HEK293 (cell line): ENCODE data around the gene DGKD.

Source experiments
- CTCF ChIA-PET: fragments of 350-600 bp; formaldehyde crosslinking; extraction: SDS; loops from one replicate; lab custom pipeline; 2021; ENCODE audit warnings: antibody characterized with exemption; lab: Yijun Ruan, JAX
- POLR2A ChIA-PET: fragments of 300-600 bp; formaldehyde crosslinking; extraction: SDS; loops from one replicate; lab custom pipeline; 2020; ENCODE audit warnings: antibody characterized with exemption, inconsistent platforms; lab: Yijun Ruan, JAX
- H3K27ac ChIP-seq: fragments of 200-500 bp; sonication (Bioruptor generic); 2 replicates; pipeline ENCODE4 v1.5.1; 2014; ENCODE audit warnings: low read depth, low read length, control low read depth, inconsistent platforms; ENCODE audit errors: extremely low read depth
- H3K36me3 ChIP-seq, 2 experiments: fragments of 200-500 bp in 1 of 2; sonication (Bioruptor generic) in 1 of 2; 1 replicate in 1 of 2; 2 replicates in 1 of 2; pipeline ENCODE4 v1.5.1; 2014 to 2017; ENCODE audit warnings: inconsistent platforms in 2 of 2, low read length in 2 of 2; ENCODE audit not compliant: control insufficient read depth in 2 of 2, insufficient read depth in 1 of 2
- H3K4me1 ChIP-seq: fragments of 200-500 bp; sonication (Bioruptor generic); 2 replicates; pipeline ENCODE4 v1.5.1; 2014; ENCODE audit warnings: mild to moderate bottlenecking, low read length, inconsistent platforms; ENCODE audit not compliant: control insufficient read depth, insufficient read depth
- H3K4me3 ChIP-seq: 2 replicates; pipeline ENCODE4 v1.5.1; 2011; ENCODE audit warnings: low read depth, mild to moderate bottlenecking, control low read depth, low read length, moderate library complexity
- H3K9me3 ChIP-seq: fragments of 200-500 bp; sonication (Bioruptor generic); 2 replicates; pipeline ENCODE4 v1.5.1; 2014; ENCODE audit warnings: low read depth, low read length, inconsistent platforms; ENCODE audit not compliant: control insufficient read depth, insufficient read depth
- FEZF1 ChIP-seq: fragments of 450-650 bp; formaldehyde crosslinking; IDR thresholded peaks from 2 replicates; pipeline ENCODE4 v1.5.1; 2016; ENCODE audit warnings: missing biosample characterization, missing genetic modification characterization
- KLF10 ChIP-seq: fragments of 450-650 bp; IDR thresholded peaks from 2 replicates; pipeline ENCODE4 v1.5.1; 2018; ENCODE audit warnings: missing biosample characterization, mild to moderate bottlenecking, missing genetic modification characterization
- OVOL3 ChIP-seq: fragments of 450-650 bp; formaldehyde crosslinking; IDR thresholded peaks from 2 replicates; pipeline ENCODE4 v1.5.1; 2016; ENCODE audit warnings: missing biosample characterization, missing genetic modification characterization
- SCRT1 ChIP-seq: fragments of 450-650 bp; formaldehyde crosslinking; IDR thresholded peaks from 2 replicates; pipeline ENCODE4 v1.5.1; 2016; ENCODE audit warnings: missing biosample characterization, missing genetic modification characterization, borderline replicate concordance
- WT1 ChIP-seq: fragments of 450-650 bp; formaldehyde crosslinking; IDR thresholded peaks from 2 replicates; pipeline ENCODE4 v1.5.1; 2016; ENCODE audit warnings: missing biosample characterization, missing genetic modification characterization
- ZNF169 ChIP-seq: fragments of 450-650 bp; formaldehyde crosslinking; IDR thresholded peaks from 2 replicates; pipeline ENCODE4 v1.5.1; 2016; ENCODE audit warnings: missing biosample characterization, missing genetic modification characterization
- ZNF221 ChIP-seq: fragments of 450-650 bp; formaldehyde crosslinking; IDR thresholded peaks from 2 replicates; pipeline ENCODE4 v1.5.1; 2017; ENCODE audit warnings: missing biosample characterization, missing genetic modification characterization, borderline replicate concordance
- ZNF24 ChIP-seq: fragments of 450-650 bp; formaldehyde crosslinking; IDR thresholded peaks from 2 replicates; pipeline ENCODE4 v1.5.1; 2016; ENCODE audit warnings: missing biosample characterization, missing genetic modification characterization
- ZNF530 ChIP-seq: fragments of 450-650 bp; formaldehyde crosslinking; IDR thresholded peaks from 2 replicates; pipeline ENCODE4 v1.5.1; 2016; ENCODE audit warnings: low read depth, missing biosample characterization, missing genetic modification characterization
- ZNF600 ChIP-seq: fragments of 450-650 bp; formaldehyde crosslinking; IDR thresholded peaks from 2 replicates; pipeline ENCODE4 v1.5.1; 2016; ENCODE audit warnings: missing biosample characterization, missing genetic modification characterization
- ZNF623 ChIP-seq: fragments of 450-650 bp; formaldehyde crosslinking; IDR thresholded peaks from 2 replicates; pipeline ENCODE4 v1.5.1; 2016; ENCODE audit warnings: missing biosample characterization, missing genetic modification characterization
- ZNF677 ChIP-seq: fragments of 450-650 bp; IDR thresholded peaks from 2 replicates; pipeline ENCODE4 v1.5.0; 2018; ENCODE audit warnings: missing biosample characterization, mild to moderate bottlenecking, missing genetic modification characterization, moderate library complexity
- ZNF843 ChIP-seq: fragments of 450-650 bp; formaldehyde crosslinking; IDR thresholded peaks from 2 replicates; pipeline ENCODE4 v1.5.1; 2016; ENCODE audit warnings: missing biosample characterization, missing genetic modification characterization
- ZSCAN16 ChIP-seq: fragments of 450-650 bp; formaldehyde crosslinking; IDR thresholded peaks from 2 replicates; pipeline ENCODE4 v1.5.1; 2016; ENCODE audit warnings: missing biosample characterization, missing genetic modification characterization
- TF ChIP-seq, protein P1 (sequence below): fragments of 450-650 bp; formaldehyde crosslinking; IDR thresholded peaks from 2 replicates; pipeline ENCODE4 v1.5.1; 2016; ENCODE audit warnings: missing biosample characterization, missing genetic modification characterization
- TF ChIP-seq, protein P2 (sequence below): fragments of 450-650 bp; formaldehyde crosslinking; IDR thresholded peaks from 2 replicates; pipeline ENCODE4 v1.5.1; 2016; ENCODE audit warnings: missing biosample characterization, missing genetic modification characterization, low read depth
- TF ChIP-seq, protein P3 (sequence below): fragments of 450-650 bp; formaldehyde crosslinking; IDR thresholded peaks from 2 replicates; pipeline ENCODE4 v1.5.1; 2016; ENCODE audit warnings: missing biosample characterization, missing genetic modification characterization
- TF ChIP-seq, protein P4 (sequence below): fragments of 450-650 bp; formaldehyde crosslinking; IDR thresholded peaks from 2 replicates; pipeline ENCODE4 v1.5.1; 2016; ENCODE audit warnings: missing biosample characterization, missing genetic modification characterization
- TF ChIP-seq, protein P5 (sequence below): fragments of 450-650 bp; formaldehyde crosslinking; IDR thresholded peaks from 2 replicates; pipeline ENCODE4 v1.5.1; 2017; ENCODE audit warnings: missing biosample characterization, missing genetic modification characterization
- TF ChIP-seq, protein P6 (sequence below): fragments of 450-650 bp; formaldehyde crosslinking; IDR thresholded peaks from 2 replicates; pipeline ENCODE4 v1.5.1; 2016; ENCODE audit warnings: missing biosample characterization, missing genetic modification characterization

Gene DGKD

DNA sequence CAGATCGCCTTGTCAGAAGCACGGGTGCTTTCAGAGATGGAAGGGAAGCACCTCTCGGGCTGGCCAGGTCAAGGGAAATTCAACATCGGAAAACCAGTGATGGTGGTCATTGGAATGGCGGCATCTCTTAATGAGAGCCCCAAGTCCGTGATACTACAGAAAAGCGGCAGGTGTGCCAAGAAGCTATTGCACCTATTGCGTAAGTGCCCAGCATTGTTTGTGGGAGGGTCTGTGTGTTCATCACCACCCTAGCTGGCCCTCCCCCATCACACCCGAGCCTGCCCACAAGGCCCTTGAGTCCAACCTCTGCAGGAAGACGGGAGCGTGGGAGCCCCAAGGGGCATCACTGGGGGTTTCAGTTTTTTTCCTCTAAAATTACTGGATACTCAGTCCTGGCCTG is 100.7 kb downstream of the DGKD start:
- H3K9me3 ChIP-seq: no peaks in the 10 kb centered on the region
- H3K4me1 ChIP-seq: no peaks in the 10 kb centered on the region
- H3K36me3 ChIP-seq: peaks cover 3 to 94% of the 10 kb centered on the region in 2 experiments; a peak in 2 of 3 replicates
- ChIA-PET CTCF (no interaction called here), POLR2A (no interaction called here)
- no peak for TF ChIP-seq ZNF169
- TF ChIP-seq, protein P1, sequence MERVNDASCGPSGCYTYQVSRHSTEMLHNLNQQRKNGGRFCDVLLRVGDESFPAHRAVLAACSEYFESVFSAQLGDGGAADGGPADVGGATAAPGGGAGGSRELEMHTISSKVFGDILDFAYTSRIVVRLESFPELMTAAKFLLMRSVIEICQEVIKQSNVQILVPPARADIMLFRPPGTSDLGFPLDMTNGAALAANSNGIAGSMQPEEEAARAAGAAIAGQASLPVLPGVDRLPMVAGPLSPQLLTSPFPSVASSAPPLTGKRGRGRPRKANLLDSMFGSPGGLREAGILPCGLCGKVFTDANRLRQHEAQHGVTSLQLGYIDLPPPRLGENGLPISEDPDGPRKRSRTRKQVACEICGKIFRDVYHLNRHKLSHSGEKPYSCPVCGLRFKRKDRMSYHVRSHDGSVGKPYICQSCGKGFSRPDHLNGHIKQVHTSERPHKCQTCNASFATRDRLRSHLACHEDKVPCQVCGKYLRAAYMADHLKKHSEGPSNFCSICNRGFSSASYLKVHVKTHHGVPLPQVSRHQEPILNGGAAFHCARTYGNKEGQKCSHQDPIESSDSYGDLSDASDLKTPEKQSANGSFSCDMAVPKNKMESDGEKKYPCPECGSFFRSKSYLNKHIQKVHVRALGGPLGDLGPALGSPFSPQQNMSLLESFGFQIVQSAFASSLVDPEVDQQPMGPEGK (tag by site-specific recombination): no peak
- TF ChIP-seq, protein P2, sequence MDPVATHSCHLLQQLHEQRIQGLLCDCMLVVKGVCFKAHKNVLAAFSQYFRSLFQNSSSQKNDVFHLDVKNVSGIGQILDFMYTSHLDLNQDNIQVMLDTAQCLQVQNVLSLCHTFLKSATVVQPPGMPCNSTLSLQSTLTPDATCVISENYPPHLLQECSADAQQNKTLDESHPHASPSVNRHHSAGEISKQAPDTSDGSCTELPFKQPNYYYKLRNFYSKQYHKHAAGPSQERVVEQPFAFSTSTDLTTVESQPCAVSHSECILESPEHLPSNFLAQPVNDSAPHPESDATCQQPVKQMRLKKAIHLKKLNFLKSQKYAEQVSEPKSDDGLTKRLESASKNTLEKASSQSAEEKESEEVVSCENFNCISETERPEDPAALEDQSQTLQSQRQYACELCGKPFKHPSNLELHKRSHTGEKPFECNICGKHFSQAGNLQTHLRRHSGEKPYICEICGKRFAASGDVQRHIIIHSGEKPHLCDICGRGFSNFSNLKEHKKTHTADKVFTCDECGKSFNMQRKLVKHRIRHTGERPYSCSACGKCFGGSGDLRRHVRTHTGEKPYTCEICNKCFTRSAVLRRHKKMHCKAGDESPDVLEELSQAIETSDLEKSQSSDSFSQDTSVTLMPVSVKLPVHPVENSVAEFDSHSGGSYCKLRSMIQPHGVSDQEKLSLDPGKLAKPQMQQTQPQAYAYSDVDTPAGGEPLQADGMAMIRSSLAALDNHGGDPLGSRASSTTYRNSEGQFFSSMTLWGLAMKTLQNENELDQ (tag by site-specific recombination): no peak
- TF ChIP-seq, protein P3, sequence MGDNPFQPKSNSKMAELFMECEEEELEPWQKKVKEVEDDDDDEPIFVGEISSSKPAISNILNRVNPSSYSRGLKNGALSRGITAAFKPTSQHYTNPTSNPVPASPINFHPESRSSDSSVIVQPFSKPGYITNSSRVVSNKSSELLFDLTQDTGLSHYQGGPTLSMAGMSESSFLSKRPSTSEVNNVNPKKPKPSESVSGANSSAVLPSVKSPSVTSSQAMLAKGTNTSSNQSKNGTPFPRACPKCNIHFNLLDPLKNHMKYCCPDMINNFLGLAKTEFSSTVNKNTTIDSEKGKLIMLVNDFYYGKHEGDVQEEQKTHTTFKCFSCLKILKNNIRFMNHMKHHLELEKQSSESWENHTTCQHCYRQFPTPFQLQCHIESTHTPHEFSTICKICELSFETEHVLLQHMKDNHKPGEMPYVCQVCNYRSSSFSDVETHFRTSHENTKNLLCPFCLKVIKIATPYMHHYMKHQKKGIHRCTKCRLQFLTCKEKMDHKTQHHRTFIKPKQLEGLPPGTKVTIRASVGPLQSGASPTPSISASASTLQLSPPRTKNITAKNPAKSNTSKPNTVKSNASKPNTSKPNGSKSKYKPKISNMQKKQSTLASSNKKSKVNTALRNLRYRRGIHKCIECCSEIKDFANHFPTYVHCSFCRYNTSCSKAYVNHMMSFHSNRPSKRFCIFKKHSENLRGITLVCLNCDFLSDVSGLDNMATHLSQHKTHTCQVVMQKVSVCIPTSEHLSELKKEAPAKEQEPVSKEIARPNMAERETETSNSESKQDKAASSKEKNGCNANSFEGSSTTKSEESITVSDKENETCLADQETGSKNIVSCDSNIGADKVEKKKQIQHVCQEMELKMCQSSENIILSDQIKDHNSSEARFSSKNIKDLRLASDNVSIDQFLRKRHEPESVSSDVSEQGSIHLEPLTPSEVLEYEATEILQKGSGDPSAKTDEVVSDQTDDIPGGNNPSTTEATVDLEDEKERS (tag by site-specific recombination): no peak
- no peak for TF ChIP-seq ZNF530 (tag by site-specific recombination)
- TF ChIP-seq FEZF1 (tag by site-specific recombination): no peak
- no peak for TF ChIP-seq ZSCAN16 (tag by site-specific recombination)
- no peak for TF ChIP-seq ZNF600 (tag by site-specific recombination)
- TF ChIP-seq ZNF24 (tag by site-specific recombination): no peak
- TF ChIP-seq ZNF843: no peak
- TF ChIP-seq, protein P4, sequence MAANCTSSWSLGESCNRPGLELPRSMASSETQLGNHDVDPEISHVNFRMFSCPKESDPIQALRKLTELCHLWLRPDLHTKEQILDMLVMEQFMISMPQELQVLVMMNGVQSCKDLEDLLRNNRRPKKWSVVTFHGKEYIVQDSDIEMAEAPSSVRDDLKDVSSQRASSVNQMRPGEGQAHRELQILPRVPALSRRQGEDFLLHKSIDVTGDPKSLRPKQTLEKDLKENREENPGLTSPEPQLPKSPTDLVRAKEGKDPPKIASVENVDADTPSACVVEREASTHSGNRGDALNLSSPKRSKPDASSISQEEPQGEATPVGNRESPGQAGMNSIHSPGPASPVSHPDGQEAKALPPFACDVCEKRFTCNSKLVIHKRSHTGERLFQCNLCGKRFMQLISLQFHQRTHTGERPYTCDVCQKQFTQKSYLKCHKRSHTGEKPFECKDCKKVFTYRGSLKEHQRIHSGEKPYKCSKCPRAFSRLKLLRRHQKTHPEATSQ (tag by site-specific recombination): no peak
- TF ChIP-seq SCRT1 (tag by site-specific recombination): no peak
- no peak for TF ChIP-seq OVOL3 (tag by site-specific recombination)
- TF ChIP-seq ZNF623 (tag by site-specific recombination): no peak
- TF ChIP-seq ZNF677: no peak
- no peak for TF ChIP-seq WT1 (tag by site-specific recombination)
- no peak for TF ChIP-seq KLF10 (tag by site-specific recombination)
- no peak for TF ChIP-seq ZNF221 (tag by site-specific recombination)
- TF ChIP-seq, protein P5, sequence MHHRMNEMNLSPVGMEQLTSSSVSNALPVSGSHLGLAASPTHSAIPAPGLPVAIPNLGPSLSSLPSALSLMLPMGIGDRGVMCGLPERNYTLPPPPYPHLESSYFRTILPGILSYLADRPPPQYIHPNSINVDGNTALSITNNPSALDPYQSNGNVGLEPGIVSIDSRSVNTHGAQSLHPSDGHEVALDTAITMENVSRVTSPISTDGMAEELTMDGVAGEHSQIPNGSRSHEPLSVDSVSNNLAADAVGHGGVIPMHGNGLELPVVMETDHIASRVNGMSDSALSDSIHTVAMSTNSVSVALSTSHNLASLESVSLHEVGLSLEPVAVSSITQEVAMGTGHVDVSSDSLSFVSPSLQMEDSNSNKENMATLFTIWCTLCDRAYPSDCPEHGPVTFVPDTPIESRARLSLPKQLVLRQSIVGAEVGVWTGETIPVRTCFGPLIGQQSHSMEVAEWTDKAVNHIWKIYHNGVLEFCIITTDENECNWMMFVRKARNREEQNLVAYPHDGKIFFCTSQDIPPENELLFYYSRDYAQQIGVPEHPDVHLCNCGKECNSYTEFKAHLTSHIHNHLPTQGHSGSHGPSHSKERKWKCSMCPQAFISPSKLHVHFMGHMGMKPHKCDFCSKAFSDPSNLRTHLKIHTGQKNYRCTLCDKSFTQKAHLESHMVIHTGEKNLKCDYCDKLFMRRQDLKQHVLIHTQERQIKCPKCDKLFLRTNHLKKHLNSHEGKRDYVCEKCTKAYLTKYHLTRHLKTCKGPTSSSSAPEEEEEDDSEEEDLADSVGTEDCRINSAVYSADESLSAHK (tag by site-specific recombination): no peak
- TF ChIP-seq, protein P6, sequence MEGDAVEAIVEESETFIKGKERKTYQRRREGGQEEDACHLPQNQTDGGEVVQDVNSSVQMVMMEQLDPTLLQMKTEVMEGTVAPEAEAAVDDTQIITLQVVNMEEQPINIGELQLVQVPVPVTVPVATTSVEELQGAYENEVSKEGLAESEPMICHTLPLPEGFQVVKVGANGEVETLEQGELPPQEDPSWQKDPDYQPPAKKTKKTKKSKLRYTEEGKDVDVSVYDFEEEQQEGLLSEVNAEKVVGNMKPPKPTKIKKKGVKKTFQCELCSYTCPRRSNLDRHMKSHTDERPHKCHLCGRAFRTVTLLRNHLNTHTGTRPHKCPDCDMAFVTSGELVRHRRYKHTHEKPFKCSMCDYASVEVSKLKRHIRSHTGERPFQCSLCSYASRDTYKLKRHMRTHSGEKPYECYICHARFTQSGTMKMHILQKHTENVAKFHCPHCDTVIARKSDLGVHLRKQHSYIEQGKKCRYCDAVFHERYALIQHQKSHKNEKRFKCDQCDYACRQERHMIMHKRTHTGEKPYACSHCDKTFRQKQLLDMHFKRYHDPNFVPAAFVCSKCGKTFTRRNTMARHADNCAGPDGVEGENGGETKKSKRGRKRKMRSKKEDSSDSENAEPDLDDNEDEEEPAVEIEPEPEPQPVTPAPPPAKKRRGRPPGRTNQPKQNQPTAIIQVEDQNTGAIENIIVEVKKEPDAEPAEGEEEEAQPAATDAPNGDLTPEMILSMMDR (tag by site-specific recombination): no peak
- no peak overlapping the region for H3K4me3 ChIP-seq
- H3K27ac ChIP-seq: no peak overlapping the region
